GM21360 (cell line): ENCODE results near the gene TRIM22.
"Not testable (repeated sequence)": the region's sequence is repeated elsewhere in the genome, so short reads cannot be mapped to it uniquely, and the experiment has no call there.

Source experiments
- ATAC-seq: cut with Tn5 transposase; IDR thresholded peaks from one replicate; pipeline ENCODE4 v1.9.1; 2021; ENCODE audit warnings: mild to moderate bottlenecking, moderate library complexity; ENCODE audit not compliant: unreplicated experiment

Gene TRIM22

DNA sequence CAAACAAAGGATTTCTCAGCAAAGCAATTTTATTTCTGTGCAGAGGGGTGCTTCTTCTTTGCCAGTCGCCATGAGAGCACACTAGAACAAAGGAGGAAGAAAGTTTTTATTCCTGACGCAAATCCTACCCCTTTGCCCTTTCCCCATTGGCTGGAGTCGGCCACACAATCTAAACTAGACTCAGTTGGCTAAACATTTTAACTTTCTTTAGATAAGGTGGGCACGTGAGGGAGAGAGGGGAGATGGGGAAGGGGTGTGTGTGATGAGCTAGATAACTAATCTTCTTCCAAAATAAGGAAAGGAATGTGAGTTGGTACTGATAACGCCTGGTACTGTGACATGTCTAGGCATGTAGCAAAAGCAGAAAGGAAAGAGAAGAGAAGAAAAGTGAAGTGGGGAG, 626 bp downstream of the TRIM22 start:
- no peak for ATAC-seq

DNA sequence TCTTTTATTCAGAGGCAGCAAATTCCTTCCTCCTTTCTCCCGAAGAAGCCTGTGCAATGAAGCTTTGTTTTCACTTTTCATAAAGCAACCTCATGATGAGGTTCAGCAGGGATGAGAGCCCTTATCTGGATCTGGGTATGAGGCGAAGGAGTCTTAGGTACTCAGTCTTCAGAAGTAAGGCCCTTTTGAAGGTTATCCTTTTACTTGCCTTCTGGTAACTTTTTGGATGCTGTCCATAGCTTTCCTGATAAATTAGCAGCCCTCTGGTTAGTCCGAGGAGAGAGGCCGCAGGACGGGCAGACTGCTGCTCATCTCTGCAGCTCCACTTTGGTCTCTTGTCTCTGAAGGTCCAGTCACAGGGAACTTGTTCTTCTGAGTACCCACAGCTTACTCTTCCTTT, 1.1 kb downstream of the TRIM22 start:
- ATAC-seq: no peak

DNA sequence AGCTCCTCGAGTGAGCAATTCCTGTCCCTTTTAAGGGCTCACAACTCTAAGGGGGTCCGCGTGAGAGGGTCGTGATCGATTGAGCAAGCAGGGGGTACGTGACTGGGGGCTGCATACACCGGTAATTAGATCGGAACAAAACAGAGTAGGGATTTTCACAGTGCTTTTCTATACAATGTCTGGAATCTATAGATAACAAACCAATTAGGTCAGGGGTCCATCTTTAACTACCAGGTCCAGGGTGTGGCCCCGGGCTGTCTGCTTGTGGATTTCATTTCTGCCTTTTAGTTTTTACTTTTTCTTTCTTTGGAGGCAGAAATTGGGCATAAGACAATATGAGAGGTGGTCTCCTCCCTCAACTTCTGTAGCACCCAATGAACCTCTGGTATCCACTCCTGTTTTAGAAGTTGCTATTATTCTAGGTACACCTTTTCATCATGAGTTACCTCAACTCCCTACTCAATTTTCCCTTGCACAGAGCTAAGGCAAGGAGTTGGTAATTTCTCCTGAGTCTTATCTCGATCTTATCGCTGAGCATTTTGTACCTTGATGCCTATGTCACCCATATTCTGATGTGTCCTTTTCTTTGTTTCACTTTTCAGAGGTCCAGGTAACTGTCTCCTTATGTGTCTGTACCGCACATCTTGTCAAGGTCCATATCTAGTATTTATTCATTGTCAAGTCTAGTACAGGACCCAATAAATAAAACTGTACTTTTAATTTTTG, 1.8 kb downstream of the TRIM22 start:
- not testable (repeated sequence) for ATAC-seq

DNA sequence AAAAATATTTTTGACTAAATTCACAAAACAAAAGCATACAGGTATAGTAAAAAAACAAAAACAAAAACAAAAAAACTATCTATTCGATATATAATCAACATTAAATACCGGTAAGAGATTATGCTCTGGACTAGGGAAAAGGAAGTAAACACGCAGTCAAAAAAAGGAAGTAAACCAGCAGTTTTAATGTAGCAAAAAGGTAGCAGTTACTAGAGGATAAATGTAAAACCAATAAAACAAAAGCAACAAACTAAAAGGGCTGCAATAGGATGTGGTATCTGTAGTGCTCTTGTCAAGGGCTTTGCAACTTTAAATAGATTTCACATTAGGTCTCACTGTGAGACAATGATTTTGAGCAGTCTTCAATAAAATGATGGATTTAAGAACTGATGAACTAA, 2.4 kb downstream of the TRIM22 start:
- ATAC-seq: no peak

DNA sequence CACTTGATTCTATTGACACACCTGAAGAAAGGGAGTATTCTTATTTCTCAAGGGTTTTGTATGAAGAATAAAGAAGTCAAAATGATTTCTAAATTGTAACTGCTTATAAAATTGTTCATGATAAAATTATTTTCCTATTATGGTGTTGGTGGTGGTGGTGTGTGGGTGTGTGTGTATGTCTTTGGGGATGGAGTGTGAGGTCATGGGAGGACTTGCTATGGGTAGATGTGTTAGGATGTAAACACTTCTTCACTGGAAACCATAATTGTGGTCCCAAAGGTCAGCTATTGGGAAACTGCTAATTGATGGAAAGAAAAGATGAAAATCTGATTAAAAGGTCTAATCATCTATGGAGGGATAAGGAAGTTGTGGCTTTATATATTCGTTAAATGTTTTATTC, 5.1 kb downstream of the TRIM22 start:
- ATAC-seq: no peak

DNA sequence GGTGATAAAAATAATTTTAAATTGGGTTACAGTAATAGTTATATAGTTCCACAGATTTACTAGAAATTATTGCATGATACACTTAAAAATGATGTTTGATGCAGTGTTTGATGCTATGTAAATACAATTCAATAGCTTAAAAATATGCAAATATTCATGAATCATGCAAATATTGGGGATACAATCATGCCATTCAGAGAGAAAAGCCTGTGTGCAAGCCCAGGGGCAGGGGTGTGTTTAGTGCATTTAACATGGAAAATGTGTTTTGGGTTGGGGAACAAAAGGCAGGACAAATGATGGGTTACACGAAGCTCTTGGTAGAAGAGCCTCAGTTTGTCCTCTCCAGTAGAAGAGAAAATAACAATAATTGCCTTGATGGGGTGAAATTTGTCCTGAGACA, 6.0 kb downstream of the TRIM22 start:
- ATAC-seq: no peak

DNA sequence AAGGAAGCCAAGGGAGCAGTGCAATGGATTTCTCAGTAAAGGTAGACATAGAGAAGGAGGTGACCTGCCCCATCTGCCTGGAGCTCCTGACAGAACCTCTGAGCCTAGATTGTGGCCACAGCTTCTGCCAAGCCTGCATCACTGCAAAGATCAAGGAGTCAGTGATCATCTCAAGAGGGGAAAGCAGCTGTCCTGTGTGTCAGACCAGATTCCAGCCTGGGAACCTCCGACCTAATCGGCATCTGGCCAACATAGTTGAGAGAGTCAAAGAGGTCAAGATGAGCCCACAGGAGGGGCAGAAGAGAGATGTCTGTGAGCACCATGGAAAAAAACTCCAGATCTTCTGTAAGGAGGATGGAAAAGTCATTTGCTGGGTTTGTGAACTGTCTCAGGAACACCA, 6.6 kb downstream of the TRIM22 start:
- no peak for ATAC-seq

DNA sequence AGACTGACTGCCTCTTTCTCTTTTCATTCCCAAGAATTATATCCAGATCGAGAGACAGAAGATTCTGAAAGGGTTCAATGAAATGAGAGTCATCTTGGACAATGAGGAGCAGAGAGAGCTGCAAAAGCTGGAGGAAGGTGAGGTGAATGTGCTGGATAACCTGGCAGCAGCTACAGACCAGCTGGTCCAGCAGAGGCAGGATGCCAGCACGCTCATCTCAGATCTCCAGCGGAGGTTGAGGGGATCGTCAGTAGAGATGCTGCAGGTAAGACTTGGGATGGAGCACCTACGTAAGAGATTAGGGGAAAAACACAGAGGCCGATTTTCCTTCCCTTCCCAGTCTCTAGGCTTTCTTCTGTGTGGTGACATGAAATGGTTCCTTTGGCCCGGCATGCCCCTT, 8.7 kb downstream of the TRIM22 start:
- ATAC-seq: no peak

DNA sequence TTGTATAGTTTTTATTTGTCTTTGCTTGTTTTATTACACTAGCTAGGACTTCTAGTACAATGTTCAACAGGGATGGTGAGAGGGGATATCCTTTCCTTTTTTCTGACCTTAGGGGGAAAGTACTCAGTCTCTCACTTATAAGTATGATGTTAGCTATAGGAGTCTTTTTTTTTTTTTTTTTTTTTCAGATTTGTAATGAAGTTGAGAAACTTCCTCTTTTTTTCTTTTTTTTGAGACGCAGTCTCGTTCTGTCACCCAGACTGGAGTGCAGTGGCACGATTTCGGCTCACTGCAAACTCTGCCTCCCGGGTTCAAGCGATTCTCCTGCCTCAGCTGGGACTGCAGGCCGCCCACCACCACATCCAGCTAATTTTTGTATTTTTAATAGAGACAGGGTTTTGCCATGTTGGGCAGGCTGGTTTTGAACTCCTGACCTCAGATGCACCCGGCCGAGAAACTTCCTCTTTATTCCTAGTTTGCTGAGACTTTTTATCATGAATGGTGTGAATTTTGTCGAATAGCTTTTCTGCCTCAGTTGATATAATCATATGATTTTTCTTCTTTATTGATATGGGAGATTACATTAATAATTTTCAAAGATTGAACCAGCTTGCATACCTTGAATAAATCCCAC, 10.9 kb downstream of the TRIM22 start:
- ATAC-seq: no peak

DNA sequence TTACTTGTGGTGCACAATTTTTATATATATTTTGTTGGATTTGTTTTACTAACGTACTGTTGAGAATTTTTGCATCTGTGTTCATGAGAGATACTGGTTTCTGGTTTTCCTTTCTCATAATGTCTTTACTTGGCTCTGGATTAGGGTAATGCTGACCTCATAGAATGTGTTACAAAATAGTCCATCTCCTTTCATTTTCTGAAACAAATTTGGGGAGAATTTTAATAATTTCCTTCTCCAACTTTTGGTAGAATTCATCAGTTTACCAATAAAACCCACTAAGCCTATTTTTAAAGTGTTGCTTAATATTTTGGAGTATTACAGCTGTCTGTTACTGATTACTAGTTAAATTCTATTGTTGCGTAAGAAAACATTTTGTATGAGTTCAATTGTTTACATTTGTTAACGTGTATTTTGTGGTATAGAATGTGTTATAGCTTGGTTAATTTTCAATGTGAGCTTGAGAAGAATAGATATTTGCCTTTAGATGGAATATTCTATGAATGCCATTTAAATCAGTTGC, 11.5 kb downstream of the TRIM22 start:
- ATAC-seq: no peak

DNA sequence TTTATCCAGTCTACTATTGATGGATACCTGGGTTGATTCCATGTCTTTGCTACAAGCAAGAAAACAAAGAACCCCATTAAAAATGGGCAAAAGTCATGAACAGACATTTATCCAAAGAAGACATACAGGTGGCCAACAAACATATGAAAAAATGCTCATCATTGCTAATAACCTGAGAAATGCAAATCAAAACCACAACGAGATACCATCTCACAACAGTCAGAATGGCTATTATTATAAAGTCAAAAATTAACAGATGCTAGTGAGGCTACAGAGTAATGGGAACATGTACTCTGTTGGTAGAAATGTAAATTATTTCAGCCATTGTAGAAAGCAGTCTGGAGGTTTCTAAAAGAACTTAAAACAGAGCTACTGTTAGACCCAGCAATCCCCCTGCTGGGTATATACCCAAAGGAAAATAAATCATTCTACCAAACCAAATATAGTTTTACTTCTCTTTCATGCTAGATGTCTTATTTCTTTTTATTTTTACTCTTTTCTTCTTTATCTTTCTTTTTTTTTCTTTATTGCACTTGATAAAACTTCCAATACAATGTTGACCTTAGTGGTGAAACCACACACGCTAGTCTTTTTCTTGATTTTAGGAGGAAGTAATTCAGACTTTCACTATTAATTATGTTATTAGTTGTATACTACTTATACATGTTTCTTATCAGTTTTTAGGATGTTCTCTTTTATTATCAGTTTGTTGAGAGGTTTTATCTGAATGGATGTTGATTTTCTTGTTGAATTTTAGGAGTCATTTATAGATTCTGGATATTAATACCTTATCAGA, 14.3 kb downstream of the TRIM22 start:
- ATAC-seq: peak; percentile 36

DNA sequence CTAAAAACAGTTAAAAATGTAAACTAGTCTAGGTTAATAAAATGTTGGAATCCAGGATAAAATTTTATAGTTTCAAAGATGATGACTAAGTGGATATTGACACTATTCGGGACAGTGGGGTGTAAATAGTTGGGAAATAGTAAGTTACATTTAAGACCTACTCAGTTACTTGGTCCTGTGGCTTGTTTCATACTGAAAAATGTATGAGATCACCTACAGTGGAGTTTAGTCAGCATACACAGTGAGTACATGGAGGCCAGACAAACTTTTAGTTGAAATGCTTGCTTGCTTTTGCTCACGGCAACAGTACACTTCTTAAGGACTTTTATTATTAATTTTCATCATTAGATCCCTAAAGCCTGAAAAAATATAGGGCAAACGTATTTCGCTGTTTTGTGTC, 16.1 kb downstream of the TRIM22 start:
- ATAC-seq: no peak

DNA sequence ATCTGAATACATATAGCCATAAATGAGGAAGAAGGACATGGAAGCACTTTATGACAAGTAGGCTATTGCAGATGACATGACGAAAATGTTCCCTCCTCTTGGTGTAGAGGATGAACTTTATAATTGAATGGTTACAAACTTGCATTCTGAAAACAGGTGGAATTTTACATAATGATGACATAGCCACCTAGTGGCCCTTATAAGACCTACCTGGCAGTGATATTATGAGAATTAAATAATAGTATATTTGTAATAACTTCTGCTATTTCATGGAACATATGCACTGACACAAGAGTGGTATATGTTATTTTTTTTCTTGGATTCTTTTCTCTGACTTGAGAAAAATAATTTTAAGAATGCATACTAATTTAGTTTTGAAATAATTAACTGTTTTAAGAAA, 22.9 kb downstream of the TRIM22 start:
- no peak for ATAC-seq

DNA sequence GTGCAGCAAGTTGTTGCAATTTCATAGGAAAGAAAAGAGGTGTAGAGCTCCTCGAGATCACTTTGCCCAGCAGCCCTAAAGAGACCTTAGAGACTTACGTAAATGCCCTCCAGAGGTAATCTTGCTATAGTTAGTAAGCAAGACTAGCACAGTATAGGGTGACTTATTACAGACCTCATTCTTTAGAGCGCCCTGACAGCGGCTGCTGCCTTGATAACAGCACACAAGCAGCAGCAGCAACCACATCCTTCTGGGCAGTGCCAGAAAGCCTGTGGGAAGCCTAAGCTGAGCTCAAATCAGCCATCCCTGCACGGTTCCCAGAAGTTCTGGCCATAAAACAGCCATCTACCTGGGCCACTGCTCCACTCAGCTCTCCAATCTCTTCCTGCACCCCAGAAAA, 24.1 kb downstream of the TRIM22 start:
- ATAC-seq: no peak

DNA sequence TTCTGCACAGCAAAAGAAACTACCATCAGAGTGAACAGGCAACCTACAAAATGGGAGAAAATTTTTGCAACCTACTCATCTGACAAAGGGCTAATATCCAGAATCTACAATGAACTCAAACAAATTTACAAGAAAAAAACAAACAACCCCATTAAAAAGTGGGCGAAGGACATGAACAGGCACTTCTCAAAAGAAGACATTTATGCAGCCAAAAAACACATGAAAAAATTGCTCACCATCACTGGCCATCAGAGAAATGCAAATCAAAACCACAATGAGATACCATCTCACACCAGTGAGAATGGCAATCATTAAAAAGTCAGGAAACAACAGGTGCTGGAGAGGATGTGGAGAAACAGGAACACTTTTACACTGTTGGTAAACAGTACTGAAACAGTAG, 26.9 kb downstream of the TRIM22 start:
- ATAC-seq: not testable (repeated sequence)

DNA sequence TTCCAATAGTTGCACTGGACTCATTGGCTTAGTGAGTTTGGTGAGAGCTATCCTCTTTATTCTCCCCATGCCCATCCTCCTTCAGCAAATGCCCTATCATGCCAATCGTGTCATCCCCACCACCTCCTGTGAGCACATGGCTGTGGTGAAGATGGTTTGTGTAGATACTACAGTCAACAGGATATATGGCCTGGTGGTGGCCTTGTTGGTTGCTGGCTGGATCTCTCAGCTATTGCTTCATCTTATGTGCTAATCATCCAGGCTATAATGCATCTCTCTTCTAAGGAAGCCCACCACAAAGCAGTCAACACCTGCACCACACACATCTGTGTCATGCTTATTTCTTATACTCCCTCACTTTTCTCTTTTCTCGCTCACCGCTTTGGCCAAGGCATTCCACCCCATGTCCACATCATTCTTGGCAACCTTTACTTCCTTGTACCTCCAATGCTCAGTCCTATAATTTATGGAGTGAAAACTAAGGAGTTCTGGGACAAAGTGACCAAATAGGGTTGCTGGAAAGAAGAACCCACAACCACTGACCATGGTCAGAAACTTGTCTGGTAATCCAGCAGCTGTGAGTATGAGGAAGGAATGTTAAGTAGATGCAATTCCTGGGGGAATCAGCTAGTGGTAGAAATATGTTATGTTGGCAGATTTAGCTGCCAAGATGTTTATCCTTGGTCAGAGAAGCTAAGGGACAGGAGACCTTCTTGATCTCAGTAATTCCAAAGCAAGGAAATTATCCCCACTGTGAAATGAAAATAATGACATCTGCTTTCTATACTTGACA, 30.3 kb downstream of the TRIM22 start:
- no peak for ATAC-seq

DNA sequence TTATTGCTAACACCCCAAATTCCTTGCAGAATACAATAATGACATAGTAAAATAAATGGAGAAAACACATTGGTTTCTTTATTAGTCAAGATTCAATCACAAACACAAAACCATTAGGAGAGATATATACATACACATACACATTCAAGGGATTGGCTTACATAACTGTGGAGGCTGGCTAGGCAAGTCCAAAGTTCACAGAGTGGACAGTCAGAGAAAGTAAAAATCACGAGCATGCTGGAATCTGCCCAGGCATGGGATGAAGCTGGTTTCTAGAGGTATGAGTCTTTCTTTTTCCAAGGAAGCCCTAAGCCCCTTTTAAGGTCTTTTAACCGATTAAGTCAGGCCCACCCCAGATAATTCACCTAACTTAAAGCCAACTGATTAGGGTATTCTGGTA, 33.0 kb downstream of the TRIM22 start:
- no peak for ATAC-seq

DNA sequence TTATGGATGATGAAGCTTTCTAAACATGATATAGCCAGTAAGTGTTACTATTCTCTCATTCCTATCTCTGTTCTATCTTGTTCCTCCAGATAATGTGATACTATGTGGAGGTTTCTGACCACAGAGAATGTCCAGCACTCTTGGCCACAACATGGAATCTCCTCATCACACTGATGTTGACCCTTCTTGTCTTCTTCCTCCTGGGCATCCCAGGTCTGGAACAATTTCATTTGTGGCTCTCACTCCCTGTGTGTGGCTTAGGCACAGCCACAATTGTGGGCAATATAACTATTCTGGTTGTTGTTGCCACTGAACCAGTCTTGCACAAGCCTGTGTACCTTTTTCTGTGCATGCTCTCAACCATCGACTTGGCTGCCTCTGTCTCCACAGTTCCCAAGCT, 36.8 kb downstream of the TRIM22 start:
- ATAC-seq: no peak

DNA sequence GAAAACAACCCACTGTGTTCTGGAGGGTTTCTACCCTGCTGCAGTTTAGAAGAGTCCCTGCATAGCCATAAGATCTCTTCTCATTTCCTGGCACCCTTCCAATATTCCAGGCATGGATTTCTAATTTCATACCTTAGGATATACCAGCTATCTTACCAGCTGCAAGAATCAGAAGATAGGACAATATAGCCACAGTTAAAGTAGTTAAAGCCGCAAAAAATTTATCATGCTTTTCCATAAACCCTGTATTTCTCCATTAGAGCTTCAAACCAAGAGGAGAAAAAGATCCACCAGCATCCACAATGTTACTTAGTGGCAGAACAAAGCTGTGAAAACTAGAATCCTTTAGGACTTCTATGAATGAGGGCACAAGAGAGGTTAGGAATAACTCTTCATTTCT, 38.1 kb downstream of the TRIM22 start:
- no peak for ATAC-seq

DNA sequence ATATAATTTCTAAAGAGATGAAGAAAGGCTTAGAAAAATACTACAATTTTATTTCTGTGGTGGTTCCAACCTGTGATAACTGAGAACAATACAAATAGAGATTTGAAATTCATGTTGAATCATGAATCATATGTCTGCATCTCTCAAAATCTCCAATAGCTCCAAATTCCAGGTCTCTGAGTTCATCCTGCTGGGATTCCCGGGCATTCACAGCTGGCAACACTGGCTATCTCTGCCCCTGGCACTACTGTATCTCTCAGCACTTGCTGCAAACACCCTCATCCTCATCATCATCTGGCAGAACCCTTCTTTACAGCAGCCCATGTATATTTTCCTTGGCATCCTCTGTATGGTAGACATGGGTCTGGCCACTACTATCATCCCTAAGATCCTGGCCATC, 46.8 kb downstream of the TRIM22 start, which contains the start of gene OR56B1:
Gene OR56B1 (plus strand): TSS at position 53 of the 400 bp plus-strand sequence. CDS start 69 bp downstream, at position 122.
- ATAC-seq: no peak

DNA sequence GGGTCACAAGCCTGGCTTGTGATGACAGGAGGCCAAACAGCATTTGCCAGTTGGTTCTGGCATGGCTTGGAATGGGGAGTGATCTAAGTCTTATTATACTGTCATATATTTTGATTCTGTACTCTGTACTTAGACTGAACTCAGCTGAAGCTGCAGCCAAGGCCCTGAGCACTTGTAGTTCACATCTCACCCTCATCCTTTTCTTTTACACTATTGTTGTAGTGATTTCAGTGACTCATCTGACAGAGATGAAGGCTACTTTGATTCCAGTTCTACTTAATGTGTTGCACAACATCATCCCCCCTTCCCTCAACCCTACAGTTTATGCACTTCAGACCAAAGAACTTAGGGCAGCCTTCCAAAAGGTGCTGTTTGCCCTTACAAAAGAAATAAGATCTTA, 47.5 kb downstream of the TRIM22 start:
- ATAC-seq: no peak
